Measurements from ENCODE around the gene SOX6.

Gene SOX6

GRCh38 chr11:16364254-16364653, 7.9 kb upstream of the SOX6 start:
- no peak for DNase-seq (ENCODE audit: low spot score)

GRCh38 chr11:16363706-16364105, 7.4 kb upstream of the SOX6 start:
- DNase-seq (ENCODE audit: low spot score): no peak

- DNase-seq (ENCODE audit: low spot score): no peak
Observed at GRCh38 chr11:16361108-16361865, 4.9 kb upstream of the SOX6 start.

GRCh38 chr11:16359369-16359768, 3.0 kb upstream of the SOX6 start:
- DNase-seq (ENCODE audit: low spot score): no peak

- DNase-seq (ENCODE audit: low spot score): no peak
Observed at GRCh38 chr11:16358726-16359125, 2.4 kb upstream of the SOX6 start.

- no peak for DNase-seq (ENCODE audit: low spot score)
Observed at GRCh38 chr11:16357775-16358174, 1.4 kb upstream of the SOX6 start.

GRCh38 chr11:16356761-16357393, 531 bp upstream of the SOX6 start:
- no peak for DNase-seq (ENCODE audit: low spot score)

- no peak for DNase-seq (ENCODE audit: low spot score)
Observed at GRCh38 chr11:16352707-16353106, 3.6 kb downstream of the SOX6 start.

- DNase-seq (ENCODE audit: low spot score): no peak
Observed at GRCh38 chr11:16350125-16350524, 6.2 kb downstream of the SOX6 start.

- no peak for DNase-seq (ENCODE audit: low spot score)
Observed at GRCh38 chr11:16347928-16348685, 8.2 kb downstream of the SOX6 start.

- no peak for DNase-seq (ENCODE audit: low spot score)
Observed at GRCh38 chr11:16346975-16347374, 9.4 kb downstream of the SOX6 start.

GRCh38 chr11:16341853-16342252, 14.5 kb downstream of the SOX6 start:
- no peak for DNase-seq (ENCODE audit: low spot score)

- no peak for DNase-seq (ENCODE audit: low spot score)
Observed at GRCh38 chr11:16338393-16338792, 18.0 kb downstream of the SOX6 start.

- no peak for DNase-seq (ENCODE audit: low spot score)
Observed at GRCh38 chr11:16337421-16338213, 18.7 kb downstream of the SOX6 start.

GRCh38 chr11:16336721-16337120, 19.6 kb downstream of the SOX6 start:
- DNase-seq (ENCODE audit: low spot score): no peak

- no peak for DNase-seq (ENCODE audit: low spot score)
Observed at GRCh38 chr11:16336204-16336603, 20.1 kb downstream of the SOX6 start.

- DNase-seq (ENCODE audit: low spot score): no peak
Observed at GRCh38 chr11:16335236-16335962, 20.9 kb downstream of the SOX6 start.

- DNase-seq (ENCODE audit: low spot score): no peak
Observed at GRCh38 chr11:16326679-16327297, 29.6 kb downstream of the SOX6 start.

- no peak for DNase-seq (ENCODE audit: low spot score)
Observed at GRCh38 chr11:16322190-16322589, 34.2 kb downstream of the SOX6 start.

- DNase-seq (ENCODE audit: low spot score): no peak
Observed at GRCh38 chr11:16321148-16321547, 35.2 kb downstream of the SOX6 start.

GRCh38 chr11:16318320-16318719, 38.0 kb downstream of the SOX6 start:
- no peak for DNase-seq (ENCODE audit: low spot score)
